HFF-Myc (cell line): ENCODE results near the gene CDKAL1.

Source experiments
- DNase-seq: peaks from one replicate; pipeline ENCODE4 v3.0.0-alpha.2; 2011; ENCODE audit warnings: low read depth; ENCODE audit errors: extremely low read depth
- H3K4me3 ChIP-seq: replicated peaks from 2 replicates; pipeline ENCODE4 v1.5.1; 2011; ENCODE audit warnings: low read depth, mild to moderate bottlenecking, control low read depth, low read length
- CTCF ChIP-seq: IDR thresholded peaks from 2 replicates; pipeline ENCODE4 v1.5.1; 2012; ENCODE audit warnings: mild to moderate bottlenecking, low read depth, low read length, control low read depth; ENCODE audit errors: missing control alignments

The CDKAL1 gene

GRCh38 chr6:21099338-21100314 lies 565.4 kb downstream of the CDKAL1 start:
- DNase-seq: no peak
- no peak overlapping the region for H3K4me3 ChIP-seq
- TF ChIP-seq CTCF: no peak

GRCh38 chr6:21100991-21101390 lies 566.7 kb downstream of the CDKAL1 start:
- no peak for TF ChIP-seq CTCF
- DNase-seq: no peak
- H3K4me3 ChIP-seq: no peak overlapping the region

GRCh38 chr6:21101694-21102093 lies 567.4 kb downstream of the CDKAL1 start:
- no peak for TF ChIP-seq CTCF
- DNase-seq: no peak

GRCh38 chr6:21102201-21102600 lies 567.9 kb downstream of the CDKAL1 start:
- no peak for TF ChIP-seq CTCF
- no peak overlapping the region for H3K4me3 ChIP-seq

More at GRCh38 chr6:21101694-21102093, 567.4 kb downstream of the CDKAL1 start:
- no peak overlapping the region for H3K4me3 ChIP-seq

GRCh38 chr6:21102624-21103023 lies 568.4 kb downstream of the CDKAL1 start:
- TF ChIP-seq CTCF: no peak

More at GRCh38 chr6:21102201-21102600, 567.9 kb downstream of the CDKAL1 start:
- no peak for DNase-seq

GRCh38 chr6:21103626-21104224 lies 569.5 kb downstream of the CDKAL1 start:
- TF ChIP-seq CTCF: no peak
- no peak for DNase-seq
- no peak overlapping the region for H3K4me3 ChIP-seq

More at GRCh38 chr6:21102624-21103023, 568.4 kb downstream of the CDKAL1 start:
- no peak for DNase-seq
- no peak overlapping the region for H3K4me3 ChIP-seq
